ENCODE measurements around the gene RPIA. TPM values are rescaled to one million over a fixed set of nuclear protein-coding genes. Genes with fewer than 3 reads are reported as not detected.
A peak's percentile ranks its signal among the peaks of the same experiment; 100 is the strongest.

The RPIA gene
- total and polyA plus RNA-seq, 2 of the 4 experiments (the other 2 are of a cell fraction), result 4.1 to 8.6 TPM

- no peaks in the 10 kb centered on the region for H3K36me3 ChIP-seq (ENCODE audit: control insufficient read depth, insufficient read depth, low read length)
- no peak overlapping the region for H2BK120ac ChIP-seq (ENCODE audit: low read depth, low read length)
- no peak overlapping the region for H3K4me2 ChIP-seq (ENCODE audit: low read depth, low read length)
- no peak overlapping the region for H2BK15ac ChIP-seq (ENCODE audit: low read depth, low read length)
- H3K79me1 ChIP-seq (ENCODE audit: low read depth in 1 of 2, low read length in 2 of 2), result no peaks in the 10 kb centered on the region
- no peak overlapping the region for H3K4me3 ChIP-seq (ENCODE audit: insufficient read depth, low read depth, low read length)
- no peaks in the 10 kb centered on the region for H4K20me1 ChIP-seq (ENCODE audit: insufficient read depth, low read length)
- no peaks in the 10 kb centered on the region for H3K9me1 ChIP-seq (ENCODE audit: insufficient read depth, low read length)
- no peak overlapping the region for H2BK5ac ChIP-seq (ENCODE audit: low read depth, low read length, poor library complexity, severe bottlenecking)
- ATAC-seq (ENCODE audit: low read depth) (no peak), DNase-seq (no peak)
- 60% methylated on average over 1 of the region's 2 CpGs; no CpG with 5 or more reads in 1 of the 2 experiments for WGBS, 2 experiments (ENCODE audit: extremely low coverage in 2 of 2, insufficient read length in 1 of 2)
- no peak overlapping the region for H3K9ac ChIP-seq (ENCODE audit: low read depth, low read length)
- ChIA-PET POLR2A (ENCODE audit: unreplicated experiment) (no interaction called here), CTCF (no interaction called here)
- no peak overlapping the region for H3K18ac ChIP-seq (ENCODE audit: low read depth, low read length)
- H2BK20ac ChIP-seq (ENCODE audit: low read depth, low read length), result no peak overlapping the region
- H4K91ac ChIP-seq (ENCODE audit: insufficient read depth, low read depth, low read length), result no peak overlapping the region
- H2AK9ac ChIP-seq (replicated peaks; ENCODE audit: low read depth, low read length, poor library complexity), result no peak overlapping the region
- H3K4ac ChIP-seq (ENCODE audit: low read depth, low read length), result no peak overlapping the region
- peaks cover 3% of the 10 kb centered on the region; the same call in 1 of the 2 replicates for H3K9me3 ChIP-seq (ENCODE audit: control insufficient read depth, insufficient read depth, low read length)
- dilution Hi-C loops (cut with HindIII; ENCODE audit: low sequenced_read_pairs, unreplicated experiment) (no loop called here), intact Hi-C loops (cut with micrococcal nuclease) (no loop called here), in situ Hi-C loops (cut with MboI; ENCODE audit: low sequenced_read_pairs) (no loop called here)
- H2AFZ ChIP-seq (replicated peaks; ENCODE audit: low read length, poor library complexity), result no peak overlapping the region
- no TSS peak for BruUV-seq (replicated peaks)
- no peak overlapping the region for H3K56ac ChIP-seq (ENCODE audit: extremely low read depth, insufficient read depth, low read length)
- H4K5ac ChIP-seq (ENCODE audit: low read depth, low read length), result no peak overlapping the region
- H3K23ac ChIP-seq (ENCODE audit: low read depth, low read length), result no peak overlapping the region
- no peak overlapping the region for H2AK5ac ChIP-seq (ENCODE audit: low read depth, low read length)
- H3K27me3 ChIP-seq (ENCODE audit: control insufficient read depth, insufficient read depth, low read length), result peaks cover 12% of the 10 kb centered on the region; the same call in 1 of the 2 replicates
- no peak overlapping the region for H3K27ac ChIP-seq (ENCODE audit: insufficient read depth, low read length)
- no peak overlapping the region for H4K8ac ChIP-seq (ENCODE audit: low read depth in 2 of 2, low read length in 2 of 2)
- H3K4me1 ChIP-seq (ENCODE audit: control insufficient read depth, insufficient read depth, low read length), result no peaks in the 10 kb centered on the region
- no peak for TF ChIP-seq MAZ (IDR thresholded peaks at IDR 0.05; ENCODE audit: borderline replicate concordance, low read depth, low read length)
- TF ChIP-seq MAFK (IDR thresholded peaks at IDR 0.05; ENCODE audit: low read depth, low read length), result peak; percentile 96
- no peak for TF ChIP-seq POLR2A (IDR thresholded peaks at IDR 0.05; ENCODE audit: low read depth, low read length)
- no peak overlapping the region for H3K14ac ChIP-seq (replicated peaks; ENCODE audit: low read depth, low read length)
Observed at GRCh38 chr2:88760819-88761598, 69.5 kb downstream of the RPIA start.
